PC-9 (cell line): Measurements from ENCODE around the gene ITCH.
"Not testable (repeated sequence)": the region's sequence is repeated elsewhere in the genome, so short reads cannot be mapped to it uniquely, and the experiment has no call there.

Experiments
- EZH2 ChIP-seq: fragments of 200-600 bp; sonication (generic); IDR thresholded peaks from 2 replicates; pipeline ENCODE4 v1.8.0; 2017; ENCODE audit warnings: antibody characterized with exemption, low read depth
- TF ChIP-seq, protein P1 (sequence below): fragments of 200-600 bp; sonication (generic); conservative IDR thresholded peaks from 2 replicates; pipeline ENCODE4 v1.6.1; 2017; ENCODE audit warnings: mixed run types, antibody characterized with exemption, mild to moderate bottlenecking, moderate library complexity

GRCh38 chr20:34340726-34341125 is 22.3 kb upstream of the ITCH start:
- TF ChIP-seq, protein P1, sequence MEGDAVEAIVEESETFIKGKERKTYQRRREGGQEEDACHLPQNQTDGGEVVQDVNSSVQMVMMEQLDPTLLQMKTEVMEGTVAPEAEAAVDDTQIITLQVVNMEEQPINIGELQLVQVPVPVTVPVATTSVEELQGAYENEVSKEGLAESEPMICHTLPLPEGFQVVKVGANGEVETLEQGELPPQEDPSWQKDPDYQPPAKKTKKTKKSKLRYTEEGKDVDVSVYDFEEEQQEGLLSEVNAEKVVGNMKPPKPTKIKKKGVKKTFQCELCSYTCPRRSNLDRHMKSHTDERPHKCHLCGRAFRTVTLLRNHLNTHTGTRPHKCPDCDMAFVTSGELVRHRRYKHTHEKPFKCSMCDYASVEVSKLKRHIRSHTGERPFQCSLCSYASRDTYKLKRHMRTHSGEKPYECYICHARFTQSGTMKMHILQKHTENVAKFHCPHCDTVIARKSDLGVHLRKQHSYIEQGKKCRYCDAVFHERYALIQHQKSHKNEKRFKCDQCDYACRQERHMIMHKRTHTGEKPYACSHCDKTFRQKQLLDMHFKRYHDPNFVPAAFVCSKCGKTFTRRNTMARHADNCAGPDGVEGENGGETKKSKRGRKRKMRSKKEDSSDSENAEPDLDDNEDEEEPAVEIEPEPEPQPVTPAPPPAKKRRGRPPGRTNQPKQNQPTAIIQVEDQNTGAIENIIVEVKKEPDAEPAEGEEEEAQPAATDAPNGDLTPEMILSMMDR, result not testable (repeated sequence)
- TF ChIP-seq EZH2, result not testable (repeated sequence)
